ENCODE measurements around the gene SMYD2.

SMYD2 gene

DNA sequence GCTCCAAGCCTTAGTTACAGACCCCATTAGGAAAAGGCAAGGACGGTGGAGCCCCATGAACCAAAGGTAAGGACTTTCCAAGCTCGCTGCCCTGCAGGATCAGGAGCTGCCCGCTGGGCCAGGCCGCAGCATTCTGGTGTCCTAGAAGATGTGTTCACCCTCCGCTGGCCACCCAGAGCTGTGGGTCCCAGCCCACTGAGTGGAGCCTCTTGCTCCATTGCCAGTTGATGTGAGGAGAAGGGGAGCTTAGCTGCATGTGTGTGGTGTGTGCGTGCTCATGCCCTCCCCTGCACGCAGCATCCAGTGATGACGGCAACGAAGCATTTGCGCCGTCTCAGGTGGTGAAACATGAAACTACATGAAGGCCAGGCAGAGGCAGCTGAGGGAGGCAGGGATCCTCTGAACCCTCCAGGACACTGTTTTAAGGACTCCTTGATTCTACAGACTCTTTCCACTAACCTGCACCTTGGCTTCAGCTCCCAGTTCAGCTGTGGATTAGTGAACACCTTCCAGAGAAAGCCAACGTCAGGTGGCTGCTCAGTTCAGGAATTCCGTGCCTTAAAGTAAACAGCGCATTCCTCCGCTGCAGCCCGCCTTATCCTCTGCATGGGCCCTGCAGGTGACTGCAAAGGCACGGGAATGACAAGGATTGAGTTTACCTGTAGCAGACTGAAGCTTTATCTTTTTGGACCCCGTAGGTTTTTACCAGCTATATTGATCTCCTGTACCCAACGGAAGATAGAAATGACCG, 48.7 kb downstream of the SMYD2 start:
- no peak for DNase-seq (ENCODE audit: low read depth)

DNA sequence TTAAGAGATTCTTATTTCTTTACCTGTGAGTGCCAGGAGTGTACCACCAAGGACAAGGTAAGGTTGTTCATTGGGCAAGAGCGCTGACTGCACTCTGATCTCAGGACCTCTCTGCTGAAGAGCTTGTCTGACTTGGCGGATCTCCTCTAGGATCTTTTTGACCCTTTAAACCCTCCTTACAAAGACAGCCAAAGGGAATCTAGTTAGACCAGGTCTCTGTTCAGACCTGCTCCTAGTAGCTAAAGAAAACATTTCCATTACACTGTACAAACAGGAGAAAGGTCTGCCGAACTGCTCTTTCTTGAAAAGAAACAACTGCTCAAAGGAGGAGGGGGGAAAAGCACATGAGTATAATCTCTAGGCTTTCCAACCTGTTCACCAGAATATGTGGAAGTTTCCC, 49.3 kb downstream of the SMYD2 start:
- no peak for DNase-seq (ENCODE audit: low read depth)

DNA sequence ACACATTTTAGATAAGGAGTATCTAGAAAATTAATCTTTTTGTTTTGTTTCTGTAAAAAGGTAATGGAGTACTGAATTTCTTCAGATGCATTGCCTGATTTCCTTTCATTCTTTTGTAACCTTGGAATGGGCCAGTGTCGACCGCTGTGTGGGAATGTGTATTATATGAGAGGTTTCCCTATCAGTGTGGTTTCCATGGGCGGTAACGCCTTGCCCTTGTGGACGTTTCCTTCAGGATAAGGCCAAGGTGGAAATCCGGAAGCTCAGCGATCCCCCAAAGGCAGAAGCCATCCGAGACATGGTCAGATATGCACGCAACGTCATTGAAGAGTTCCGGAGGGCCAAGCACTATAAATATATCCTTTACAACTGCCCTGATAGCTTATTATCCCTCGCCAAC, 49.8 kb downstream of the SMYD2 start:
- DNase-seq (ENCODE audit: low read depth), result no peak

DNA sequence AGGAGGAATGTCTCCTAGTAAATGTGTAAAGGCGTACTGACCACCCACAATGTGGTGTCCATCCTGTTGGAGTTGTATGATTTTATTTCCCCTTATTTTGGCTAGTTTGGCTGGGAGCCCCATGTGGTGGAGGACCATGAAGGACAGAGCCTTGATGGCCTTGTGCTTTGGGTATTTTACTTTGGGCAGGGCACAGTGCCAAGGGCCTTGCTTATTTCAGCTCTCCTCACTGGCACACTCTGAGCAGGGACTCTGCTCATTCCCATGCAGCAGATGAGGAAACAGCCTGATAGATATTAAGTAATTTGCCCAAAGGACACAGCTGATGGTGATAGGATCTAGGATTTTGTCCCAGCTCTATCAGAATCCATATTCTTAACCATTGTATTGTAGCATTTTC, 50.2 kb downstream of the SMYD2 start:
- DNase-seq (ENCODE audit: low read depth), result no peak

DNA sequence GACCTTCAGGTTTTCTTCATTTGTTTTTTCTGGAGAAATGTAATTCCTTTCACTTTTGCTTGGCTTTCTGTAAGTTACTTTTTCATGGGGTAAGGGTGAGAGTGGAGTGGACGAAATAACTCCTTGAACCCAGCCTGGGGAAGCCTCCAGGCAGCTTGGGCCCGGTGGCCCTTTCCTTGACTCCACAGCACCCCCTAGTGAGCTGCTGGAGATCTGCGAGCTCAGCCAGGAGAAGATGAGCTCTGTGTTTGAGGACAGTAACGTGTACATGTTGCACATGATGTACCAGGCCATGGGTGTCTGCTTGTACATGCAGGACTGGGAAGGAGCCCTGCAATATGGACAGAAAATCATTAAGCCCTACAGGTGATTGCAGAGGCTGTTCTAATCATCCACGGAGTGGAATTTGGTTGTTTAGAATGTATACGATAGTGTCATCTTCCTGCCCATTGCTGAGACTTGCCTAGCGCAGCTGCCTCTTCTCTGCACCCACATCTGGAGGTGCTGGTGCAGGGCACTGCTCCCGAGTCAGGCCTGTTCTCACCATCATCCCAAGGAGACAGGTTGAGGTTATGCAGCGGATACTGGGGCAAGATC, 51.0 kb downstream of the SMYD2 start:
- DNase-seq (ENCODE audit: low read depth), result peak; percentile 12

DNA sequence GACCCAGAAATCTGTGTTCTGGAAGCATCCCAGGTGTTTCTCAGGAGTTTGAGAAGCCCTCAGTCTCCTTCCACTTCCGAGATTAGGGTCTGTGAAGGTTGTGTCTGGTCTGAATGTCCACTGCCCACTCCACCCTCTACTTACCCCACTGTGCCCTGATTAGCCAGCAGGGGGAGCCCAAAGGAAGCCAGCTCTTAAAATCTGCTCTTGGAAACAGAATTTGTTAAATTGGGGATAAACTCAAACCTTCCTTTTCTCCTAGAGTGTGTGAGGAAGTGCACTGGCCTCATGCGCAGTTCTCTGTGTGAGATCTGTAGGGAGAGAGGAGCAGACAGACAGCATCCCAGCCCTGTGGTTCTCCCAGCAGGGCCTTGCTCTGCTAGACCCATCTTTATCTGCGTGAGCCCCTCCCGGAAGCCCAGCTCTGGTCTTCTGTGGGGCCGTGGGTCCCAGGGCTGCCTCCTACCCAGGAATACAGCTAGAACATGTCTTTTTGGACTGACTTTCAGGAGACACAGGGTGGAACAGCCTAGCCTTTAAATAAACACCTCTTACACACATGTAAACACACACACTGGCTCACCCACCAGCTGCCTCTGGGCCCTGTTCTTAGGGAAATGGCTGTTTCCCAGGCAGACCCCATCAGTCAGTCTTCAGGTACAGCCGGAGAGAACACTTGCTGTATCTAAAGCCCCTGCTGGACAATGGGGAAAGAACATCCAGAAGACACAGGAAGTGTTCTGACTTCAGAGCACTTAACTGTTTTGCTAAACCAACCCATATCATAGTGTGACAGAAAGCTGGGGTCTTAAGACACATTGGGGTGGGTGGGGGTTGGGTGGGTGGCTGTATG, 52.2 kb downstream of the SMYD2 start:
- peak; percentile 5 for DNase-seq (ENCODE audit: low read depth)

DNA sequence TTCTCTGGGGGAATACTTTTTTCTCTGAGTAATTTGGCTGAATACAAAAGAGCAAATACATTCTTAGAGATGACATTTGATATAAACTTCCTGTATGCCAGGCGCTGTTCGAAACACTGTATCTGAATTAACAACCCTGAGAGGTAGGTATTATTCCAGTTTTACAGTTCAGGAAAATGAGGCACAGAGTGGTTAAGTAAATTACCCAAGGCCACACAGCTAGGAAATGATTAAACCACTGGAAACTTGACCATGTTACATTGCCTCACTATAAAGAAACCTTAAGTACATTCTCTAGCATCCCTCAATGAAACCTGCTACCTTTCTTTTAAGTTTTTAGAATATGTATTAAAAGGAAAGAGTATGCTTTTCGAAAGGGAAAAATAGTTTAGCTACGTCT, 54.6 kb downstream of the SMYD2 start:
- DNase-seq (ENCODE audit: low read depth), result no peak

DNA sequence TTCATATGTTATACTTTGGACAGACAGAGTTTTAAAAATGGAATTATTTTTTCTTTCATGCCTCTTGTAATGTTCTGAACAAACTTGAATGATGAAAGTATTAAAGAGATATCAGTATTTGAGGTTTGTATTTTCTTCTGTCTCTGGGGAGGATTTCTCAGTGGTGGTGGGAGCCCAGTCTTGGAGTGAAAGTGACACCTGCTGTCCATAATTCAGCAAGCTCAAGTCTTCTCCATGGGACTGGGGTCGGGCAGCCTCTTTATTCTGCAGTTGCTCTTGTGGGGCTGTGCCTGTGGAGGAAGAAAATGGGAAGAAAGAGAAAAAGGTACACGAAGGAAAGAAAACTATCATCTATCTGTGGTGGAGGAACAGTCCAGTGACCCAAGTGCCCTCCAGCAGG, 56.1 kb downstream of the SMYD2 start:
- DNase-seq (ENCODE audit: low read depth), result no peak

DNA sequence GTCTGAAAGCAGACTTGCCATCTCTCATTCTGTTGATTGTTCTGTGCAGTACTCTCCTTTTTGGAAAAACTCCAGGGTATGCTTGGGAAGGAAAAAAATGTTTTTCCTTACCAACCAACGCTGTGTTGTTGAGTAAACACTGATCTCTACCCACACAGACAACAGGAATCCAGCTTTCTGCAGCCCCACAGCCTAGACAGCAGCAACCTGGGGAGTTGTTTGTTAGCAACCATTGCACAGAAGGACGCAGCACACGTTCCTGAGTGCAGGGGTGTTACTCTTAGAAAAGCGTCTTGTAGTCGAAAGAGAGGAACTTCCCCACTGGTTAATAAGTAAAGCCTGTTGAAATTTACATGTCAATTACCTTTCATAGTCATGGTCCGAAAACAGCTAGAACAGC, 56.6 kb downstream of the SMYD2 start:
- DNase-seq (ENCODE audit: low read depth), result no peak

DNA sequence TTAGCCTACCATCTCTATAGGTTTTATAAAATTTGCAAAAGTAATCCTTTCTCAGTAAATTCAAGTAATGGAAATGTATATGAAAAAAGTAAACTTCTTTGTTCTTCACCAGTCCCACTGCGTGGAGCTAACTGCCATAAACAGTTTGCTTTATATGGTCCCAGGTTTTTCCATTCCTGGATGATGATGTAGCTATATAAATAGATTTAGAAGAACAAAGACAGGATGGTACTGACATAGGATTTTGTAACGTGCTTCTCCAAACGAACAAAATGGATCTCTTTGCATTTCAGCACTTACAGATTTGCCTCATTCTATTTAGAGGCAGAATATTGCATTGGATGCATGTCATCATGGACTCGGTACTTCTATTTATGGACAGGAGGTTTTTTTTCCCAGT, 57.3 kb downstream of the SMYD2 start:
- no peak for DNase-seq (ENCODE audit: low read depth)

DNA sequence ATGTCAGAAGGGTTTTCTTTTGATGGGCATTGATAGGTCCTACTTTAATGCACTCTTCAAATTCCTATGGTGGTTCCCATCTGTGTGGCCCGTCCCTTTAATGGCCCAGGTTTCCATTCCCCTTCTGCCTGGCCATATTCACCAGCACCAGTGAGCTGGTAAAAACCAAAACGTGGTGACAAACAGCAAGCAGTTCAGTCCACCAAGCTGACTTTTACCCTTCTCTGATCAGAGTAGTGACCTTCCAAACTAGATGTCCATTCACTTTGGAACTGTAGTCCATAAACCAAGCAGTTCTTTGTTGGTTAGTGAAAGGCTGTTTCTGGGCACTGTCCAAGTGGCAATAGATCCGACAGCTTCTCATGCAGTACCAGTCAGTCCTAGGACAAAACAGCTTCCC, 60.5 kb downstream of the SMYD2 start:
- DNase-seq (ENCODE audit: low read depth), result no peak

DNA sequence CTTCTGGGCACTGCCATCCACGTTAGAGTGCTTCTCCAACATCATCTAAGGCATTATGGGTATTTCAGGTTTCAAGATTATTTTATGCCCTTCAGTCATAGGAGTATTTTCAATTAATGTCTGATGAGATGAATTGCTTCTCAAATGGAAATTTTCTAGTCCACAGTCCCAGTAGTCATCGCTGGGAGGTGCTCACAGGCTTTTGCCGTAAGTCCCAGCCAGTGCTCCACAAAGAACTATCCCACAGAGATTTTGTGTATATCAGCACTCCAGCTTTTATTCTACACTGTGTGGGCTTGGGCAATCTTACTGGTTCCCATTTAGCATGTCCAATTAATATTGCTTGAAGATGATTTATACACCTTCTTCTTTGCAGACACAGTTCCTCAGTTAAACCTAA, 61.0 kb downstream of the SMYD2 start:
- DNase-seq (ENCODE audit: low read depth), result no peak

DNA sequence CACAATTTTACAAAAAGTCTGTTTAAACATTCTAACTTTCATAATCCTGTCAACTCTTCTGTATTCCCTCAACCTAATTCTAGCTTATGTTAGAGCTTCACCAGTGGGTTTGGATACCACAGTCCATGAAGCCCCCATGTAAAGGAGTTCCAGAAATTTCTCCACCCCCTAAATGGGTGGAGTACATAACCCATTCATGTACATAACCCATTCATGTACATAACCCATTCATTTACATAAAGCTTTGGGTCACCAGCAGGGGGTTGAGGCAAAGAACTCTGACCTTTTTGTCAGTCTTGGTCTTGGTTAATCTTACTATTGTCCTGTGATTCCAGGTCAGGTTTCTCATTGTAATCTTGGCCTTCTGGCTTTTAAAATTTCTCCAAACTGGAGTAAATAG, 61.6 kb downstream of the SMYD2 start:
- DNase-seq (ENCODE audit: low read depth), result no peak

DNA sequence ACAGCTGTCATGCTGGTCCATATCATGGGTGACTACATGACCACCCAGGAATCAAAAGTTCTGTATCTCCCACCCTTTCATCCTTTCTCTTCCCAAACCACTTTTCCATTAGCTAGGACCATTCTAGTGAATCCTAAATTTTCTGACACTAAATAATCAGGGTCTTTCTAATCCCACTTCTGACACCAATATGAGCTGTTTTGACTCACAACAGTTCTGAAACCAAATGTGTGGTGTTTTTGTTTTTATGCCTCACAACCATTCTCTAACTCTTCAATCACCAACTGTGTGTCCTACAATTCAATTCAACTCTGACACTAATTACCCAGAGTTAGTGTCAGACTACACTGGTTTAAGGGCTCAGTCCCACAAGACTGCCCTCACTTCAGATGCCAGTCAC, 63.9 kb downstream of the SMYD2 start:
- no peak for DNase-seq (ENCODE audit: low read depth)

DNA sequence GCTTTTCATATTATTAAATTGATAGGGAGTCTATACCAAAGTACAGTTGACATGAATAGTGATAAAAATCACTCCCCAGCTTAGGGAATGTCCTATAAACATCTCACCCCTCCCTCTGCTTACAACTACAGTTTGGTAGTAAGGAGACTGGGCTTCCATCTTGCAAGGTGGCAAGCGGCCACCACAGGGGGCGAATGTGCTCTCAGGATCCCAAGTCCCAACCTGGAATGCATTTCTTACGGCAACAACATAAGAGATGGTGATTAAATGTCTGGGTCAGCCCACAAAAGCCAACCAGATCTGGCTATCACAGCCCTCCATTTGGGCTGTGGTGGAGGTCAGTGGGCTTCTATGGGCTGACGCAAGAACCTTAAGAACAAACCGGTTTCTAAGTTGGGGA, 68.0 kb downstream of the SMYD2 start:
- DNase-seq (ENCODE audit: low read depth), result no peak

DNA sequence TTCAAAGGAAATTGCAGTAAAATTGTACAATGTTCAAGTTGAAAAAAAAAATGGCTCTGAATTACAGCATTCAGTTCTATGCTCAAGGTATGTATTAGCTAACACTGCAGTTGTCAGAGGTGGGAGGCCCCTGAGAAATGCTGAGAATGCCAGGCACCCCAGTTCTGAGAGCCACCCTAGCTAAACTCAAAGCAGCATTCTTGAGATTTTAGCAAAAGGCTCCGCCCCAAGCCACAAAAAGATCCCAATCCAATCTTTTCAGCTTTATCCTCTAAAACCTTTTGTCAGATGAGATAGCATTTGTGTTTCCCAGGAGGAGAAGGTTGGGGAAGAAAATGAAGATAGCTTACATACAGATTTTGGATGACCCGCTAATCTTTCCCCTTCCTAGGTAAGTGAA, 68.8 kb downstream of the SMYD2 start:
- no peak for DNase-seq (ENCODE audit: low read depth)

DNA sequence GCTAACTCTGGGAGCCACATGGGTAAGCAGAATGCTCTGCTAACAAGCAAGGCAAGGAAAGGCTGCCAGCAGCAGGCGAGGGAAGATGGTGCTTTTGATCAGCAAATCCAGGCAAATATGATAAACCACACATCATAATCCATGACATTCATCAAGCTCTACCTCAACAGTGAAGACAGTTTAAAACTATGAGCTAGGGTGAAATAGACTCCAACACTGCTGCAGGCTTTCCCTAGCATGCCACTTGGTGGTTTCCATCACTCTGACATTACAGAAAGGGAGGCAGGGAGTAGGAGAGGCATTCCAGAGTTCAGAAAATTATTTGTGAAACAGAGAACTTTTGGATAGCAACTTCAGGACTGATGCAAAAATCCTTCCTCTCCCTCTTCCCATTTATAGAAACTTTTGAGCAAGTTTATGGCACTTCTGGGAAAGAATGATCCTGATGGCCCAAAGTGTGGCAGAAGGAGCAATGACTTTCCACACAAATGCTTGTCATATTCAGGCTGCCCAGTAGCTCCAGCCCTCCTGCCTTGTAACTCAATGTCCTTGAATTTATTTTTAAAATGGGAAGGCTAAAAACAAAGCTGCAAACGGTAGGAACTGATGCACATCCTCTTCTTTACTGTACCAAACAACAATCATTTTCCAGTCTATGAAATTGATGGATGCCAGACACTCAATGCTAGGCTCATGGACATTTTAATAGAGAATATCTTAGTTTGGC, 70.8 kb downstream of the SMYD2 start:
- DNase-seq (ENCODE audit: low read depth), result no peak

DNA sequence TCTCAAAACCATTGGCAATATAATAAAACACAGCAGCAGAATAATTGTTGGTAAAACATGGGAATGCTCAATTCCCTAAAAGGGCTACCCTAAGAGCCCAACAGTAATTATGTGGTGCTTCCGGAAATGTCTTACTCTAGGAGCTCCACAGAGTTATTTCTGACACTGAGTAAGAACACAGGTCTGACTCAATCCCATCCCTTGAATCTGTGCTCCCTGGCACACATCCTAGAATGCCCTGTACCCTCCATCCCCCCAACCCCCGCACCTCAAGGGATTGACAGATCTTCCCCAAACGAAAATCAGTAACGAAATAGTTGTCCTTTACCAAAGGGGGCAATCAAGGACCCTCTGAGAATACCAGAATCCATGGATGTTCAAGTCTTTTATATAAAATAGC, 71.9 kb downstream of the SMYD2 start:
- no peak for DNase-seq (ENCODE audit: low read depth)

DNA sequence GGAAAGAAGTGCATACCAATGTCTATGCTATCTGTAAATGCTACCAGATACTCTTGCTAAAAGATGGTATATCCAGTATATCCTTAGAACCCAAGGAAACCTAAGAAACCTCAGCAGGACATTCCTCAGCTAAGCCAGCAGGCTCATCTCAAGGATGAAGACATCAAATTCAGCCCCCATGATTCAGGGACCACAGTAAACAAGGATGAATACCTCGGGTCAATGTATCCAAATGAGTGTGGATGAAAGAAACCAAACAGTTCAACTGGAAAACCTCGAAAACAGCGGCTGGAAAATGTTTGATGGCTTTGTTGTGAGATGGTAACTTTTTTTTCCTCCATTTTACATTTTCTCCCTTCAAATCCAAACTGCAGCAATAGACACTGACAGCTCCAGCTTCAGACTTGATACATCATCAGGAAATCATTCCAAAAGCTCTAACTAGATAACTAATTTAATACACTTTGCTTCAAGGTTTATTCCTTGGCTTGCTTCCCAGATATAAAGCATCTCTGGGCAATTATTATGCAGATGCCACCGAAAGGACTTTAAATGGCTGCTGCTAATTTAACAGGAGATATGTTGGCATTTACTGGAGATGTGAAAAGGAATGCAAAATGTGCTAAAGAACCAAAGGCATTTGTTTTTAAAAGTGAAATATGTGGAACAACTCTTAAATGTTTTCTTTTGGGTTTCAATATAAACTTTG, 73.6 kb downstream of the SMYD2 start:
- DNase-seq (ENCODE audit: low read depth), result no peak

DNA sequence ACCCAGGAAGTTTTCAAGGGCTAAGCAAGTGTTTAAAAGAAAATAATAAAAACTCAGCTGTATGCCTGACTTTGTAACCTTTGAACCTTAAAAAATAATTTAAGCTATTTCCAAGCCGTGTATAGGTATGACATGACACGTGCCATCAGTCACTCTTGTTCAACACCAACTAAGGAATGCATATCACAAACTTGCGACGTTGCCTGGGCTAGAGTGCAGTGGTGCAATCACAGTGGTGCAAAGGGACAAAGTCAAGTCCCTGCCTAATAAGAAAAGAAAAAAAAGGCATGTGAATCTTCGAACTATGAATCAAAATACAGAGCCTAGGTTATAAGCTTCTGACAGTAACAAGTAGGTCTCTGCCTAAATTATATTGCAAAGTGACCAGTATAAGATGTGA, 79.2 kb downstream of the SMYD2 start:
- no peak for DNase-seq (ENCODE audit: low read depth)

DNA sequence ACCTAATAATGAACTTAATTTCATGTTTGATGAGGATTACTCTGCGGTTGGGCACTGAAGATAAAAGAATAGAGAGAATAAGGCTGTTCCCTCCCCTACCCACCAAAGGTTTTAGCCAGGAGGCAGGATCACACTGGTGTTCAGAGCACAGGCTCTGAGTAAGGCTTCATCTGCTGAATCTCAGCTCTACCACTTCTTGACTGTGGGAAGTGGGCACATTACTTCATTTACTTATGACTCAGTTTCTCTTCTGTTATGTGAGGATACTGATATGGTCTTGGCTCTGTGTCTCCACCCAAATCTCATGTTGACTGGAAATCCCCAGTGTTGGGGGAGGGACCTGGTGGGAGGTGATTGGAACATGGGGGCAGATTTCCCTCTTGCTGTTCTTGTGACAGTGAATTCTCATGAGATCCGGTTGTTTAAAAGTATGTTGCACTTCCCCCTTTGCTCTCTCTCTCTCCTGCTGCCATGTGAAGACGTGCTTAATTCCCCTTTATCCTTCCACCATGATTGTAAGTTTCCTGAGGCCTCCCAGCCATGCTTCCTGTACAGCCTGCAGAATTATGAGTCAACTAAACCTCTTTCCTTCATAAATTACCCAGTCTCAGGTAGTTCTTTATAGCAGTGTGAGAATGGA, 79.7 kb downstream of the SMYD2 start:
- no peak for DNase-seq (ENCODE audit: low read depth)

Data from activated T-helper 9 cell treated with anti-CD3 and anti-CD28 coated beads, Interleukin-2, amount 50 U/mL, for 16 hours (primary cell).